Measurements from ENCODE around the gene POLG. TPM values are rescaled to one million over a fixed set of nuclear protein-coding genes. Genes with fewer than 3 reads are reported as not detected.
"Not testable (repeated sequence)": the region's sequence is repeated elsewhere in the genome, so short reads cannot be mapped to it uniquely, and the experiment has no call there.

Gene POLG
- total RNA-seq, 4 donors from 2014 or later: 38.4 to 62.0 (median 53.7) TPM

DNA sequence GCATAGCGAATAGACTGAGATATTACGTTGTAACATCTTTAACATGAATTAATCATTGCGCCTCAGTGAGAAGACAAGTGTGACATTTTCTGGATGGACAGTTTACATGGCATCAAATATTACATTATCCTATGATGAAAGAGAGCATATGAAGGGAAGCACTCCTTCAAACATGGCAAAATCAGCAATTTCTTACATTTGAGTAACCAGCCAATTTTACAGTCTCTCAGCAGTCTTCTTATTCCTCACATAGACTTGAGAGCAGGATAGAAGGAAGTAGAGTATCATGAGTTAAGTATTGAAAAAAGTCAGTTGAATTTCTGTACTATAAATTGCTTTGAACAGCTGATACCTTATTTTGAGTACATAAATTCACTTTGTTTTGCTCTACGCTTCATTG lies 52.0 kb downstream of the POLG start:
- no peaks in the 10 kb centered on the region for H3K36me3 ChIP-seq
- no peak overlapping the region for H3K4me3 ChIP-seq
- no peaks in the 10 kb centered on the region for H3K27me3 ChIP-seq
- H3K4me1 ChIP-seq: no peaks in the 10 kb centered on the region
- no peaks in the 10 kb centered on the region for H3K9me3 ChIP-seq
- TF ChIP-seq, protein P1, sequence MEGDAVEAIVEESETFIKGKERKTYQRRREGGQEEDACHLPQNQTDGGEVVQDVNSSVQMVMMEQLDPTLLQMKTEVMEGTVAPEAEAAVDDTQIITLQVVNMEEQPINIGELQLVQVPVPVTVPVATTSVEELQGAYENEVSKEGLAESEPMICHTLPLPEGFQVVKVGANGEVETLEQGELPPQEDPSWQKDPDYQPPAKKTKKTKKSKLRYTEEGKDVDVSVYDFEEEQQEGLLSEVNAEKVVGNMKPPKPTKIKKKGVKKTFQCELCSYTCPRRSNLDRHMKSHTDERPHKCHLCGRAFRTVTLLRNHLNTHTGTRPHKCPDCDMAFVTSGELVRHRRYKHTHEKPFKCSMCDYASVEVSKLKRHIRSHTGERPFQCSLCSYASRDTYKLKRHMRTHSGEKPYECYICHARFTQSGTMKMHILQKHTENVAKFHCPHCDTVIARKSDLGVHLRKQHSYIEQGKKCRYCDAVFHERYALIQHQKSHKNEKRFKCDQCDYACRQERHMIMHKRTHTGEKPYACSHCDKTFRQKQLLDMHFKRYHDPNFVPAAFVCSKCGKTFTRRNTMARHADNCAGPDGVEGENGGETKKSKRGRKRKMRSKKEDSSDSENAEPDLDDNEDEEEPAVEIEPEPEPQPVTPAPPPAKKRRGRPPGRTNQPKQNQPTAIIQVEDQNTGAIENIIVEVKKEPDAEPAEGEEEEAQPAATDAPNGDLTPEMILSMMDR (IDR thresholded peaks at IDR 0.05): no peak
- no peak for TF ChIP-seq POLR2A (IDR thresholded peaks at IDR 0.05)
- H3K27ac ChIP-seq: no peak overlapping the region
- no peak for DNase-seq
- intact Hi-C loops (cut with DNase I; ENCODE audit: low total_unique reads): no loop called here

GRCh38 chr15:89278307-89278706 lies 56.3 kb downstream of the POLG start:
- intact Hi-C loops (cut with DNase I; ENCODE audit: low total_unique reads): no loop called here

DNA sequence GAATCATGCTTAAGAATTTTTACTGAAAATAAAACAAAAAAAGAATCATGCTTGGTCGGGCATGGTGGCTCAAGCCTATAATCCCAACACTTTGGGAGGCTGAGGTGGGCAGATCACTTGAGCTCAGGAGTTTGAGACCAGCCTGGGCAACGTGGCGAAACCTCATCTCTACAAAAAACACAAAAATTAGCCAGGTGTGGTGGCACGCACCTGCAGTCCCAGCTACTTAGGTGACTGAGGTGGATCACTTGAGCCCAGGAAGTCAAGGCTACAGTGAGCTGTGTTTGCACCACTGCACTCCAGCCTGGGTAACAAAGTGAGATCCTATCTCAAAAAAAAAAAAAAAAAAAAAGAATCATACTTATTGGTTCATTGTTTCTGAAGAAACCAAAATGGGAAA lies 57.3 kb downstream of the POLG start:
- H3K4me1 ChIP-seq; DNase-seq; H3K27ac ChIP-seq; H3K36me3 ChIP-seq; H3K4me3 ChIP-seq; H3K27me3 ChIP-seq; H3K9me3 ChIP-seq; intact Hi-C loops (cut with DNase I; ENCODE audit: low total_unique reads): not testable (repeated sequence)

More at GRCh38 chr15:89278307-89278706, 56.3 kb downstream of the POLG start:
- Histone ChIP-seq H3K9me3 (no peaks in the 10 kb centered on the region), H3K36me3 (no peaks in the 10 kb centered on the region), H3K27ac (no peak overlapping the region), H3K27me3 (no peaks in the 10 kb centered on the region), H3K4me1 (no peaks in the 10 kb centered on the region), H3K4me3 (no peak overlapping the region)
- TF ChIP-seq, protein P1 (IDR thresholded peaks at IDR 0.05): no peak
- no peak for TF ChIP-seq POLR2A (IDR thresholded peaks at IDR 0.05)
- DNase-seq: no peak

Small RNAs within 50 kb of the gene (microRNA-seq; reads per million reads assigned to microRNA genes)
- gene MIR6766 (ENCODE audit: borderline microRNAs expressed, borderline replicate concordance): not detected
- gene MIR9-3 (ENCODE audit: borderline microRNAs expressed, borderline replicate concordance): not detected

Small RNAs within 50 kb of the gene (small RNA-seq; reads per million reads assigned to genes)
- not detected for gene MIR6766

Other genes starting within 250 kb of the POLG start
- 100 to 1,000 TPM in 1 of 4 donors, 10 to 100 TPM in 3; 27.4 to 117 (median 54.2) TPM for gene ABHD2, start 246.4 kb downstream of the POLG start, total RNA-seq
- gene RLBP1, start 113.2 kb downstream of the POLG start, total RNA-seq: not detected
- 10 to 100 TPM in 1 of 4 donors, 1 to 10 TPM in 3; 1.0 to 40.4 (median 3.5) TPM for gene FANCI, start 90.8 kb downstream of the POLG start, total RNA-seq
- gene RHCG, start 161.8 kb upstream of the POLG start, total RNA-seq: 1 to 10 TPM in 1 of 4 donors, under 1 TPM in 2, not detected in 1; 0.14 to 2.9 (median 0.58) TPM
- gene TICRR, start 240.6 kb upstream of the POLG start, total RNA-seq: 1 to 10 TPM in 1 of 4 donors, under 1 TPM in 1, not detected in 2; under 0.01 to 3.7 TPM

Data from uterus (tissue), 4 donors.